ENCODE measurements around the gene RAB11FIP3. TPM values are rescaled to one million over a fixed set of nuclear protein-coding genes. Genes with fewer than 3 reads are reported as not detected.

The RAB11FIP3 gene
- total and polyA plus RNA-seq, 9 of the 15 experiments (the other 6 are each of a cell fraction or from before 2014, with no cell fraction given), result 0.46 to 13.1 (median 4.3) TPM

GRCh38 chr16:425082-425718, at the start of gene RAB11FIP3 (continued):
- no peak for TF ChIP-seq JUNB (CRISPR knock-in tag; conservative IDR thresholded peaks at IDR 0.05)
- no peak for TF ChIP-seq ZSCAN29 (IDR thresholded peaks at IDR 0.05)
- no peak for TF ChIP-seq HNRNPK (IDR thresholded peaks at IDR 0.05; ENCODE audit: low read depth, low read length, poor library complexity, severe bottlenecking)
- TF ChIP-seq ZNF717 (CRISPR knock-in tag; IDR thresholded peaks at IDR 0.05), result no peak
- TF ChIP-seq ILF3 (IDR thresholded peaks at IDR 0.05; ENCODE audit: borderline replicate concordance), result no peak
- no peak for TF ChIP-seq ZNF780A (CRISPR knock-in tag; IDR thresholded peaks at IDR 0.05)
- TF ChIP-seq TEAD2 (tag; IDR thresholded peaks at IDR 0.05), result no peak
- TF ChIP-seq HBP1 (CRISPR knock-in tag; IDR thresholded peaks at IDR 0.05), result no peak
- TF ChIP-seq ETS2 (tag; IDR thresholded peaks at IDR 0.05; ENCODE audit: borderline replicate concordance, poor library complexity, severe bottlenecking), result no peak
- no peak for TF ChIP-seq RCOR1 (IDR thresholded peaks at IDR 0.05; ENCODE audit: borderline replicate concordance in 1 of 2, low read depth in 2 of 2, low read length in 2 of 2)
- no peak for TF ChIP-seq GATA2 (CRISPR knock-in tag; IDR thresholded peaks at IDR 0.05)
- no peak for TF ChIP-seq PTRF (tag; IDR thresholded peaks at IDR 0.05)
- no peak for TF ChIP-seq BCL6 (CRISPR knock-in tag; IDR thresholded peaks at IDR 0.05)
- no peak for TF ChIP-seq RFX7 (CRISPR knock-in tag; IDR thresholded peaks at IDR 0.05)
- TF ChIP-seq MCM3 (IDR thresholded peaks at IDR 0.05), result no peak
- TF ChIP-seq CCNT2 (IDR thresholded peaks at IDR 0.05; ENCODE audit: borderline replicate concordance, extremely low read depth, insufficient read length, low read depth, low read length), result no peak
- no peak for TF ChIP-seq MITF (IDR thresholded peaks at IDR 0.05)
- TF ChIP-seq STAT5B (CRISPR knock-in tag; IDR thresholded peaks at IDR 0.05), result no peak
- no peak for TF ChIP-seq CC2D1A (IDR thresholded peaks at IDR 0.05)
- no peak for TF ChIP-seq ZNF655 (CRISPR knock-in tag; IDR thresholded peaks at IDR 0.05)
- TF ChIP-seq MECOM (CRISPR knock-in tag; IDR thresholded peaks at IDR 0.05), result no peak
- no peak for TF ChIP-seq DDX20 (tag; IDR thresholded peaks at IDR 0.05; ENCODE audit: low read depth)
- 0 out of 2 replicates have a peak, but pooled peaks have one; percentile 20 for TF ChIP-seq ZNF224 (CRISPR knock-in tag; IDR thresholded peaks at IDR 0.05)
- TF ChIP-seq SRF (CRISPR knock-in tag; IDR thresholded peaks at IDR 0.05), result peak in 1 of 2 experiments; percentile 40; a peak in 1 of 4 replicates

Data from K562 (cell line).